ENCODE results near the gene SHBG.

Gene SHBG

DNA sequence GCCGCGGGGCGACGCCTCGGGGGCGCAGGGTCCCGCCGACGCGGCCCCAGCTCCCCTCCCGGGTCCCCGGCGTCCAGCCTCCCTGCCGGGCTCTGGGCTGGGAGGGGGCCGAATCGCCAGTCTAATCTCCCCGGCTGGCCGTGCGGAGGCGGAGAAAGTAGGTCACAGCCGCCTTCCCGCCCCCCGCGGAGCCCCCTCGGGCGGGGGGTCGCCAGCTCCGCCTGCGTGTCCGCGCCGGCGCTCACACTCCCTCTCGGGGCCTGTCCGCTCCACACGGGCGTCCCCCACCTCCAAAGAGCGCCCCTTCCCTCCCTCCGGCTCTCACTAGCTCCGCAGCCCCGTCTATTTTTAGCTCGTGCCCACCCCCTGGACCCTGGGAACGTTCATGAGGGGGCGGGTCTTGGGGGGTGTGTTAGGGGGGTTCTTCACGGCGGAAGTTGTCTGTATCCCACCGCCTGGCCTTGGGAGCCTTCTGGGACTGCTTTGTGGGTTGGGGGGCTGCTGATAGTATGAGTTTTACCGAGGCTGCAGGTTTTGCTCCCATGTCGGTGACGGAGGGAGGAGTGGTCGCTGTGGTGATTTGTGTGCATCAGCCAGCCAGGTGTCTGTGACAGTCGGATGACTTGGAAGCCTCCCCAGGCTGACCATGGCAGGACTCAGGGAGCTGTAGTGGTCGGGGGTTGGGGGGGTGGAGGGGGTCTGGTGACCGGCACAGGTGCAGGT is 21.9 kb downstream of the SHBG start:
- DNase-seq (ENCODE audit: low spot score), result no peak
- TF ChIP-seq, protein P1, sequence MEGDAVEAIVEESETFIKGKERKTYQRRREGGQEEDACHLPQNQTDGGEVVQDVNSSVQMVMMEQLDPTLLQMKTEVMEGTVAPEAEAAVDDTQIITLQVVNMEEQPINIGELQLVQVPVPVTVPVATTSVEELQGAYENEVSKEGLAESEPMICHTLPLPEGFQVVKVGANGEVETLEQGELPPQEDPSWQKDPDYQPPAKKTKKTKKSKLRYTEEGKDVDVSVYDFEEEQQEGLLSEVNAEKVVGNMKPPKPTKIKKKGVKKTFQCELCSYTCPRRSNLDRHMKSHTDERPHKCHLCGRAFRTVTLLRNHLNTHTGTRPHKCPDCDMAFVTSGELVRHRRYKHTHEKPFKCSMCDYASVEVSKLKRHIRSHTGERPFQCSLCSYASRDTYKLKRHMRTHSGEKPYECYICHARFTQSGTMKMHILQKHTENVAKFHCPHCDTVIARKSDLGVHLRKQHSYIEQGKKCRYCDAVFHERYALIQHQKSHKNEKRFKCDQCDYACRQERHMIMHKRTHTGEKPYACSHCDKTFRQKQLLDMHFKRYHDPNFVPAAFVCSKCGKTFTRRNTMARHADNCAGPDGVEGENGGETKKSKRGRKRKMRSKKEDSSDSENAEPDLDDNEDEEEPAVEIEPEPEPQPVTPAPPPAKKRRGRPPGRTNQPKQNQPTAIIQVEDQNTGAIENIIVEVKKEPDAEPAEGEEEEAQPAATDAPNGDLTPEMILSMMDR (IDR thresholded peaks at IDR 0.05; ENCODE audit: extremely low read depth, missing control alignments), result no peak

GRCh38 chr17:7652388-7653356 is 22.7 kb downstream of the SHBG start:
- no peak for DNase-seq (ENCODE audit: low spot score)
- TF ChIP-seq, protein P1 (IDR thresholded peaks at IDR 0.05; ENCODE audit: extremely low read depth, missing control alignments), result no peak

GRCh38 chr17:7654832-7655540 is 25.1 kb downstream of the SHBG start:
- TF ChIP-seq, protein P1 (IDR thresholded peaks at IDR 0.05; ENCODE audit: extremely low read depth, missing control alignments), result no peak
- no peak for DNase-seq (ENCODE audit: low spot score)

GRCh38 chr17:7655541-7655840 is 25.6 kb downstream of the SHBG start:
- no peak for DNase-seq (ENCODE audit: low spot score)
- TF ChIP-seq, protein P1 (IDR thresholded peaks at IDR 0.05; ENCODE audit: extremely low read depth, missing control alignments), result no peak

DNA sequence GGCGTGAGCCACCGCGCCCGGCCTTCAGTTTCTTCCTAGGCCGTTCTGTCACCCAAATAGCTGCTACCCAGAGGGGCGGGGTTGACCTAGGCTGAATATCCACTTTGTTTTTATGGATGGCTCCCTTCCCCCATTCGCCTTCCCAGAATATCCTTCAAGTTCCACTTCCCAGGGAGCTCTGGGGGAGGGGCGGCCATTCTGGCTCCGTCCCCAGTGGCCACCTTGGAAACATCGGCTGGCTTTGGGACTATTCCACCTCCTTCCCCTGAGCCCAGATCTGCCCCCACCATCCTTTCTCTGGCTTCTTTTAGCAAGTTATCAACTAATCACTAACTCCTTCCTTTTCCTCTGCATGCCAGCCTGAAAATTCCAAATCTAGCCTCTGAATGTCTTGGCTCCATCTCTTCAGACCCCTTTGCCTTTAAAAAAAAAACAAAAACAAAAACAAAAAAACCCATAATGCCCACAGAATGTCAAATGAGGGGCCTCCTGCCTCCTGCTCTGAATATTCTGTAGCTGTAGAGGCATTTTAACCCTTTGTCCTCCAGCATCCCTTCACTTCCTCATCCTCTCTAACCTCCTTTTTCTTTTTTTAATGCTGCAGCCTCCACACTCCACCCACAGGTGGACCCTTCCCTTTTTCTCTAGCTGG is 27.1 kb downstream of the SHBG start:
- DNase-seq (ENCODE audit: low spot score), result no peak
- TF ChIP-seq, protein P1 (IDR thresholded peaks at IDR 0.05; ENCODE audit: extremely low read depth, missing control alignments), result no peak

GRCh38 chr17:7667656-7668406 is 37.9 kb downstream of the SHBG start:
- DNase-seq (ENCODE audit: low spot score), result no peak

More at GRCh38 chr17:7667656-7668406, 37.9 kb downstream of the SHBG start:
- TF ChIP-seq, protein P1 (IDR thresholded peaks at IDR 0.05; ENCODE audit: extremely low read depth, missing control alignments), result no peak
